Sigmoid colon (tissue), 7 donors: ENCODE measurements around the gene CYS1. TPM values are rescaled to one million over a fixed set of nuclear protein-coding genes. Genes with fewer than 3 reads are reported as not detected.

Experiments
- DNase-seq: peaks from one replicate; pipeline ENCODE4 v3.0.0-alpha.2; 2019
- H3K27ac ChIP-seq, 4 donors: fragments of 200-600 bp; sonication (generic); one replicate each; pipeline ENCODE4 v1.5.1; 2016 to 2019; ENCODE audit warnings: mild to moderate bottlenecking in 1 of 4
- H3K27me3 ChIP-seq, 3 donors: fragments of 200-600 bp; sonication (generic); one replicate each; pipeline ENCODE4 v1.5.1; 2019; ENCODE audit warnings: mild to moderate bottlenecking in 1 of 3
- H3K36me3 ChIP-seq, 4 donors: fragments of 200-600 bp; sonication (generic); one replicate each; pipeline ENCODE4 v1.5.1; 2016 to 2019
- H3K4me1 ChIP-seq, 4 donors: fragments of 200-600 bp; sonication (generic); one replicate each; pipeline ENCODE4 v1.5.1; 2017 to 2019
- H3K4me3 ChIP-seq, 4 donors: fragments of 200-600 bp; sonication (generic); one replicate each; pipeline ENCODE4 v1.5.1; 2017 to 2019; ENCODE audit warnings: mild to moderate bottlenecking in 2 of 4, moderate library complexity in 1 of 4
- H3K9me3 ChIP-seq, 4 donors: fragments of 200-600 bp in 3 of 4; sonication (generic) in 3 of 4; one replicate each; pipeline versions ENCODE4 v1.5.1 to v1.6.1; 2013 to 2019
- EP300 ChIP-seq, 4 donors: sonication (generic); formaldehyde crosslinking; IDR thresholded peaks; one replicate each; pipeline ENCODE4 v1.6.1; 2017; ENCODE audit warnings: antibody characterized with exemption in 4 of 4
- POLR2A ChIP-seq, 2 donors: fragments of 450-650 bp; IDR thresholded peaks; one replicate each; pipeline ENCODE4 v1.6.1; 2016; ENCODE audit warnings: antibody characterized with exemption in 2 of 2, mild to moderate bottlenecking in 2 of 2, moderate library complexity in 2 of 2
- POLR2AphosphoS5 ChIP-seq, 4 donors: sonication (generic); formaldehyde crosslinking; IDR thresholded peaks; one replicate each; pipeline ENCODE4 v1.6.1; 2017; ENCODE audit warnings: antibody characterized with exemption in 4 of 4
- WGBS, 2 donors: extraction: QIAGEN DNeasy Blood & Tissue Kit; methylation state at CpG; one replicate each; pipeline ENCODE4 v1.1.7; 2013; 5-methylcytosine and 5-hydroxymethylcytosine counted together
- intact Hi-C: fragments of 100-400 bp; cut with DNase I; formaldehyde crosslinking; loops from one replicate; pipeline ENCODE4 v1.15.1; 2023
- polyA plus RNA-seq, 3 donors: library from polyadenylated mRNA; stranded (reverse); fragments of 200-250 nt; gene quantifications; one replicate each; pipeline ENCODE4 v1.2.3, GENCODE V29; 2013
- total RNA-seq, 4 donors: library from RNA; depleted of rRNA; stranded (reverse); fragments of >200 nt; gene quantifications; one replicate each; pipeline ENCODE4 v1.1.0, GENCODE V29; 2016
- TF ChIP-seq, protein P1 (sequence below), 4 experiments: fragments of 450-650 bp in 3 of 4; fragments of 200-600 bp in 1 of 4; IDR thresholded peaks; one replicate each; pipeline ENCODE4 v1.5.1; 2016 to 2019; ENCODE audit warnings: antibody characterized with exemption in 4 of 4, mild to moderate bottlenecking in 3 of 4, moderate library complexity in 2 of 4
- donor health status: healthy with polysubstance abuse.
- donor health status: Bipolar disorder and iron deficiency.
- donor health status: healthy.

CYS1 gene
- total and polyA plus RNA-seq, 7 donors = 0.46 to 24.6 (median 7.5) TPM

DNA sequence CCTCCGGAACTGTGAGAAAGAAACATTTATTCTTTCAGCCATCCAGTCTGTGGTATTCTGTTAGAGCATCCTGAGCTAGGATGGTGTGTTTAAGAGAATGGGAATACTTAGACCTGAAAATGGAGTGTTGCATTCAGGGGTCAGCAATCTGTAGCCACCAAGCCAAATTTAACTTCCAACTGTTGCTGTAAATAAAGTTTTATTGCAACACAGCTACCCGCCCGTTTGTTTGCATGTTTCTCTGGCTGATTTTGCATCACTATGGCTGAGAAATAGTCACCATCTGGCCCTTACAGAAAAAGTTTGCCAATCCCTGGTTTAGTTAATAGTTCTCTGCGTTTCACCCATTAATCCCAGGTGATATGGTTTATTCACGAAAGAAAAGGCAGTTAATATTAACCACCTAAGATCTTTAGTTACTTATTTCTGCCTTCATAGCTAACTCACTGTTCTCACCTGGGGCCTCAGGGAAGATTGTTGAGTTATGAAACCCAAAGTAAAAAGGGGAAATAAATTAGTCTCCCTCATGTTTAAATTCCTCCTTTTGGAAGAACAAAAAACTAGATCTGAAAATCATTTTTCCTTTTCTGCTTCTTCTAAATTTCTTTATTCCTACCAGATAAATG, 9.5 kb upstream of the CYS1 start:
- WGBS, 2 donors = 37 to 61% methylated on average over 5 of the region's 5 CpGs
- H3K9me3 ChIP-seq = no peaks in the 10 kb centered on the region
- intact Hi-C loops = no loop called here
- no peak overlapping the region for H3K4me3 ChIP-seq
- peaks cover 0 to 15% (median 14%) of the 10 kb centered on the region in 3 donors for H3K27me3 ChIP-seq
- no peaks in the 10 kb centered on the region for H3K36me3 ChIP-seq
- DNase-seq = no peak
- TF ChIP-seq POLR2A (IDR thresholded peaks at IDR 0.05) (no peak), POLR2AphosphoS5 (IDR thresholded peaks at IDR 0.05) (no peak), EP300 (IDR thresholded peaks at IDR 0.05) (no peak)
- TF ChIP-seq, protein P1, sequence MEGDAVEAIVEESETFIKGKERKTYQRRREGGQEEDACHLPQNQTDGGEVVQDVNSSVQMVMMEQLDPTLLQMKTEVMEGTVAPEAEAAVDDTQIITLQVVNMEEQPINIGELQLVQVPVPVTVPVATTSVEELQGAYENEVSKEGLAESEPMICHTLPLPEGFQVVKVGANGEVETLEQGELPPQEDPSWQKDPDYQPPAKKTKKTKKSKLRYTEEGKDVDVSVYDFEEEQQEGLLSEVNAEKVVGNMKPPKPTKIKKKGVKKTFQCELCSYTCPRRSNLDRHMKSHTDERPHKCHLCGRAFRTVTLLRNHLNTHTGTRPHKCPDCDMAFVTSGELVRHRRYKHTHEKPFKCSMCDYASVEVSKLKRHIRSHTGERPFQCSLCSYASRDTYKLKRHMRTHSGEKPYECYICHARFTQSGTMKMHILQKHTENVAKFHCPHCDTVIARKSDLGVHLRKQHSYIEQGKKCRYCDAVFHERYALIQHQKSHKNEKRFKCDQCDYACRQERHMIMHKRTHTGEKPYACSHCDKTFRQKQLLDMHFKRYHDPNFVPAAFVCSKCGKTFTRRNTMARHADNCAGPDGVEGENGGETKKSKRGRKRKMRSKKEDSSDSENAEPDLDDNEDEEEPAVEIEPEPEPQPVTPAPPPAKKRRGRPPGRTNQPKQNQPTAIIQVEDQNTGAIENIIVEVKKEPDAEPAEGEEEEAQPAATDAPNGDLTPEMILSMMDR (IDR thresholded peaks at IDR 0.05) = no peak
- peaks cover 0 to 7% (median 5%) of the 10 kb centered on the region in 4 donors for H3K4me1 ChIP-seq
- no peak overlapping the region for H3K27ac ChIP-seq

DNA sequence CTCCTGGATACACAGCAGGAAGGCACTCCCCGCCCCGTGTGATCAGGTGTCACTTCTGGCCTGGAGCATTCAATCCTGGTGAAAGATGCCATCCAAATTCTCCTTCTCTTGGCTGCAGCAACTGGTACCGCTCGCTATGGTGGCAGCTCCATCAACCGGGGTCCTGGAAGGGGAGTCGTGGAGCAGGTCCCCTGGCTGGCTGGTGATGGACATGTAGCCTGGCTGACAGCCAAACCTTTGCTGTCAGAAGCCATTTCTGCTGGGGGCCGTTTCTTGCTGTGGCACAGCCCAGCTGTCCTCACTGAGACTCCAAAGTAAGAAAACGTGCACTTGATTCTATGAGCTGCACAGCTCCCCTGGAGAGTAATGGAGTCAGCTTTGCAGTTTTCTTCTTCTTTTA, 7.1 kb upstream of the CYS1 start:
- WGBS, 2 donors = 49 to 76% methylated on average over 8 of the region's 8 CpGs
- H3K4me3 ChIP-seq = no peak overlapping the region

DNA sequence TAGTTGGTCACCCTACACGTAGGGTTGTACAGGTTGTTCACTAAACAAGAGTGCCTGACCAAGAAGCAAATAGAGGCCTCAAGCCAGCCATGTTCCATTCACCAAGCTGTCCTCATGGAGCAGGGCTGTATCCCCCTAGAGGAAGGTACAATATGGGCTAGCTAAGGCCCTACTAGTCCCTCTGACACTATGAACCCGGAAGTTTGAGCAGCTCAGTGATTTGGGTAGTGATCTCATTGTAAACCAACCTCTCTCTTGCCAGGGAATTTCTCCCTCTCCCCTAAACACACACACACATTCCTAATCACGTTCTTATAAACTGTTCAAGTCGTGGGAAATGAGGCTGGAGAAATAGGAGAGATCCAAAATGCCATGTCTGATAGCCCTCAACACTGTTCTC, 6.7 kb upstream of the CYS1 start:
- no peak for DNase-seq
- Histone ChIP-seq H3K9me3 (no peaks in the 10 kb centered on the region), H3K36me3 (no peaks in the 10 kb centered on the region), H3K27me3 (peaks cover 0 to 14% (median 7%) of the 10 kb centered on the region in 3 donors), H3K27ac (no peak overlapping the region), H3K4me1 (peaks cover 0 to 26% (median 23%) of the 10 kb centered on the region in 4 donors), H3K4me3 (no peak overlapping the region)
- intact Hi-C loops = no loop called here
- TF ChIP-seq EP300 (IDR thresholded peaks at IDR 0.05) (no peak), POLR2A (IDR thresholded peaks at IDR 0.05) (no peak), POLR2AphosphoS5 (IDR thresholded peaks at IDR 0.05) (no peak)
- TF ChIP-seq, protein P1 (IDR thresholded peaks at IDR 0.05) = no peak
- WGBS, 2 donors = 32 to 67% methylated on average over 4 of the region's 4 CpGs

More for the DNA sequence above, 7.1 kb upstream of the CYS1 start:
- no peaks in the 10 kb centered on the region for H3K9me3 ChIP-seq
- no peak overlapping the region for H3K27ac ChIP-seq
- intact Hi-C loops = no loop called here
- no peaks in the 10 kb centered on the region for H3K36me3 ChIP-seq
- no peak for DNase-seq
- H3K4me1 ChIP-seq = peaks cover 0 to 26% (median 23%) of the 10 kb centered on the region in 4 donors
- H3K27me3 ChIP-seq = peaks cover 0 to 14% (median 8%) of the 10 kb centered on the region in 3 donors
- no peak for TF ChIP-seq EP300 (IDR thresholded peaks at IDR 0.05)
- no peak for TF ChIP-seq POLR2A (IDR thresholded peaks at IDR 0.05)

DNA sequence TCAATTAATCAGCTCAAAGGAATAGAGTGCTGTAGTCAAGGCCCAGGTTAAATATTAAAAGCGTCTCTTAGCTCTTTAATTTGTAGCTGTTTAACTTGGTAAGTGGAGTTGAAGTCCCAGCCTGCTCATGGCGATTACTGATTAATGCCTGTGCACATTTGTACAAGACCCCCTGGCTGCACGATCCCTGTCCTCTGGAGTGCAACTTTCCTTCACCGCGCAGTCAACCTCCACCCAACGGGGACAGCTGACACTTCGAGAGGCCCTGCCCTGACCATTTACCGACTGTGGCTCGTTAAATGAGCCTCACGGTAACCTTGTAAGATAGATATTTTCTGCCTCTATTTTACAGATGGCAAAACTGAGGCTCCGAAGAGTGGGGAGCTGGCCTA, 5.5 kb upstream of the CYS1 start:
- no peak overlapping the region for H3K27ac ChIP-seq
- no peak for DNase-seq

DNA sequence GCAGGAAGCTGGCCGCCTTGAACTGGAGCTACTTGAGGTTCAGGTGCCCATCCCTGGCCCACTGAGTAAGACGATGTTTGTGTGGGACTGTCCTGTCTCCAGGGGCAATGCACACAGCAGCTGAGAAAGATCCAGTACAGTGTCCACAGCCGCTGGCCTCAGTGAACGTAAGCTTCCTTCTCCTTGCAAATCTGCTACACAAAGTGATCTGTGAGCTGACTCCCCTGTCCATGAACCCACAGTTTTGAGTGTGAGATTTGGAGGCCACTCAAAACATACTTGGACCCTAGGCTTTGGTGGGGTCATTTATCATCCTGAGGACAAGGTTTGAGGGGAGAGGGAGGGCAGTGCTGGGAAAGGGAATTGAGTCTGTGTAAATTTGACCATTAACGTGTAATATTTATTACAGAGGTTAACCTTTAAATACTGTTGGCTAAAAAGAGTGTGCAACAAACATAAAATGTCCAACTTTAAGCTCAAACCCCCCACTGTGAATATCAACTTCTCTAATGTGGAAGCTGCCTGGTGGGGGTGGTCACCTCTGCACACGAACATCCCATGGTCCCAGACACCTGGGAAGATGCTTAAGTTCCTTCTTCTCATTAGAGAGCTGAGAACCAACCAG, 4.9 kb upstream of the CYS1 start:
- no peak for DNase-seq
- Histone ChIP-seq H3K9me3 (no peaks in the 10 kb centered on the region), H3K27ac (no peak overlapping the region), H3K36me3 (no peaks in the 10 kb centered on the region), H3K27me3 (peaks cover 0 to 2% (median 0%) of the 10 kb centered on the region in 3 donors), H3K4me1 (peaks cover 0 to 34% (median 26%) of the 10 kb centered on the region in 4 donors), H3K4me3 (no peak overlapping the region)
- no peak for TF ChIP-seq POLR2AphosphoS5 (IDR thresholded peaks at IDR 0.05)
- TF ChIP-seq, protein P1 (IDR thresholded peaks at IDR 0.05) = no peak
- no peak for TF ChIP-seq POLR2A (IDR thresholded peaks at IDR 0.05)
- no peak for TF ChIP-seq EP300 (IDR thresholded peaks at IDR 0.05)
- WGBS, 2 donors = 69 to 76% methylated on average over 6 of the region's 6 CpGs
- intact Hi-C loops = no loop called here

More for the DNA sequence above, 5.5 kb upstream of the CYS1 start:
- Histone ChIP-seq H3K9me3 (no peaks in the 10 kb centered on the region), H3K4me3 (no peak overlapping the region), H3K27me3 (peaks cover 0 to 1% (median 0%) of the 10 kb centered on the region in 3 donors), H3K4me1 (peaks cover 0 to 29% (median 21%) of the 10 kb centered on the region in 4 donors), H3K36me3 (no peaks in the 10 kb centered on the region)
- 91 to 93% methylated on average over 11 of the region's 11 CpGs for WGBS, 2 donors
- intact Hi-C loops = no loop called here
- TF ChIP-seq POLR2A (IDR thresholded peaks at IDR 0.05) = no peak
- TF ChIP-seq POLR2AphosphoS5 (IDR thresholded peaks at IDR 0.05) = no peak
